SIG-M5 treated with dmso at 0.1 percent for 504 hours (cell line): Measurements from ENCODE around the gene KRTAP12-2.
"Not testable (repeated sequence)": the region's sequence is repeated elsewhere in the genome, so short reads cannot be mapped to it uniquely, and the experiment has no call there.

Source experiments
- DNase-seq: peaks from one replicate; lab custom pipeline; 2025; ENCODE audit not compliant: unreplicated experiment; lab: John Stamatoyannopoulos, UW

Gene KRTAP12-2

DNA sequence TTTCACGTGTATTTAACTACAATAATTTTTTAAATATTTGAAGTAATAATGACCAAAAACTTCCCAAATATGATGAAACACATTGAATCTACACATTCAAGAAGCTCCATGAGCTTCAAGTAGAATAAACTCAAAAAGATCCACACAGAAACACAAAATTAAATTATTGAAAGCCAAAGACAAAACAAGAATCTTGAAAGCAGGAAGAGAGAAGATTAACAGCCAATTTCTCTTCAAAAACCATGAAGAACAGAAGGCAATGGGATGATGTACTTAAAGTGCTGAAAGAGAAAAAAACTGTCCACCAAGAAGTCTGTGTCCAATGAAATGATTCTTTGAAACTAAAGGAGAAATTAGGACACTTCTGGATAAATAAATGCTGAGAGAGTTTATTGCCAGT, 34.7 kb downstream of the KRTAP12-2 start:
- DNase-seq, result no peak

DNA sequence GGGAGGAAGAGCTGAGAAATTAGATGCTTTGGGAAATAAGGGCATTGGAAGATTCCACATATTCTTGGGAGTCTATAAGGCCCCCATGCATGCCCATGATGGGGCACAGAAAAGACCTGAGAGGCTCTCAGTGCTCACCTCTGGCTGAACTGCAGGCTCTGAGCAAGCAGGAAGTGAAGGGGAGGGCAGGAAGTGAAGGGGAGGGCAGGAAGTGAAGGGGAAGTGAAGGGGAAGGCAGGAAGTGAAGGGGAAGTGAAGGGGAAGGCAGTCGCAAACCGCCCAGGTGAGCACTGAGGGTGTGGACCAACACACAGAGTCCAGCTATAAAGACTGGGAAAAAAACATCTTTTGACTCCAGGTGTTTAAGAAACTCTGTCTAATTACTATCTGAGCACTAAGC, 36.3 kb downstream of the KRTAP12-2 start:
- no peak for DNase-seq

DNA sequence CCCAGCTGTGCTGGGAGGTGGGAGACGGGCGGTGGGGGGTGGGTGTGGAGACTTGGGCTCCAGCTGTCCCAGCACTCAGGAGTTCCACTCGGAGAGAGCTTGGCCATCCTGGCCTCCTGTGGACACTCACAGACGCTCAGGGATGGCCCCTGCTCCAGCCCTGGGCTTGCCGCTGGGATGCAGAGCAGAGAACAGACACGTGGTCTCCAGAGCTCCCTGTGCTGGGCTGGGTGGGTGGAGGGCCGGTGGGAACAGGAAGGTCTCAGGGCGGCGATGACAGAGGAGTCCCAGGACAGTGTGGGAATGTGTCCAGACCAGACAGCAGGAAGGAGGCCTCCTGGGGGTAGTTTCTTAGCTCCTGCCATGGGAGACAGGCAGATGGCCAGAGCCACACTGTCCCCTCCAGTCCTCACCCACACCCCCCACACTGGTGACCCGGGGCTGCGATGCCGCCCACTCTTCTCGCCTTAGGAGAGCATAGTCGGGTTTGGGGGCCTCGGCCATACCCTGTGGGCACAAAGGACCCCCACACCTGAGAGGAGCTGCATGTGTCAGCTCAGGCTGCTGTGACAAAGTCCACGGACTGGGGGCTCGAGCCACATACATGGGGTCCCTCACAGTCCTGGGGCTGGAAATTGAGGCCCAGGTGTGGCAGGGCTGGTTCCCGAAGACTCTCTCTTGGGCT, 37.9 kb downstream of the KRTAP12-2 start:
- no peak for DNase-seq

DNA sequence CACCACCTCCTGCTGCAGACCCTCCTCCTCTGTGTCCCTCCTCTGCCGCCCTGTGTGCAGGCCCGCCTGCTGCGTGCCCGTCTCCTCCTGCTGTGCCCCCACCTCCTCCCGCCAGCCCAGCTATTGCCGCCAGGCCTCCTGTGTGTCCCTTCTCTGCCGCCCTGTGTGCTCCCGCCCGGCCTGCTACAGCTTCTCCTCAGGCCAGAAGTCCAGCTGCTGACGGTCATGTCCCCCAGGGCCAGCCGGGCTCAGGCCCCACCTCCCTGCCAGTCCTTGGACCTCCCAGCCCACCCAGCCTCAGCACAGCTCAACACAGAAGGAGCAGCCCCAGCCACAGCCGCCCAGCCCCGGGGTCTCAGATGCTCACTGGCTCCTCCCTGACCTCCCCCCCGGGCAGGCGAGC, 38.9 kb downstream of the KRTAP12-2 start:
- not testable (repeated sequence) for DNase-seq

DNA sequence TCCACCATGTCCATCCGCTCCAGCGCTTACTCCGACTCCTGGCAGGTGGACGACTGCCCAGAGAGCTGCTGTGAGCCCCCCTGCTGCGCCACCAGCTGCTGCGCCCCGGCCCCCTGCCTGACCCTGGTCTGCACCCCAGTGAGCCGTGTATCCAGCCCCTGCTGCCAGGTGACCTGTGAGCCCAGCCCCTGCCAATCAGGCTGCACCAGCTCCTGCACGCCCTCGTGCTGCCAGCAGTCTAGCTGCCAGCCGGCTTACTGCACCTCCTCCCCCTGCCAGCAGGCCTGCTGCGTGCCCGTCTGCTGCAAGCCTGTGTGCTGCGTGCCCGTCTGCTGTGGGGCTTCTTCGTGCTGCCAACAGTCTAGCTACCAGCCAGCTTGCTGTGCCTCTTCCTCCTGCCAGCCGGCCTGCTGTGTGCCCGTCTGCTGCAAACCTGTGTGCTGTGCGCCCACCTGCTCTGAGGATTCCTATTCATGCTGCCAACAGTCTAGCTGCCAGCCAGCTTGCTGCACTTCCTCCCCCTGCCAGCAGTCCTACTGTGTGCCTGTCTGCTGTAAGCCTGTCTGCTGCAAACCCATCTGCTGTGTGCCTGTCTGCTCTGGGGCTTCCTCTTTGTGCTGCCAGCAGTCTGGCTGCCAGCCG, 39.4 kb downstream of the KRTAP12-2 start:
- not testable (repeated sequence) for DNase-seq

DNA sequence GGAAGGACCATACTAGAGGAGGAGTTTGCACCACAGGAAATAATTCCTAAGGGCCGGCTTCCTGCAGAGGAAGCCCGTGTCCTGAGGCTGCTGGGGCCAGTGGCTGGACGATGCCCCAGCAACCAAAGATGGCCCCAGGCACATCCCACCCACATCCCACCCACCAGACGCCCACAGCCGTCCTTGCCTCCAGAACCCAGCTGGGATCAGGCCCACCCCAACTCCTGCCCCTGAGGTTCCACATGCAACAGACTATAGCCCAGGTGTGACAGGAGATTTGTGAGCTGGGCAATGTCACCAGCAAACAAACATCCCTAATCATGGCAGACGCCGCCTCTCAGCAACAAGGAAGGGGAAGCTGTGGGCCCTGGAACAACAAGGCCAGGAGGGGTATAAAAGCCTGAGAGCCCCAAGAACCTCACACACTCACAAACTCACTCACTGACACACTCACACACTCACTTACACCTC, 40.0 kb downstream of the KRTAP12-2 start, which contains the start of gene KRTAP10-9:
Gene KRTAP10-9 (plus strand): TSS at position 421 of the 471 bp plus-strand sequence. CDS start 79 bp downstream, outside the sequence.
- no peak for DNase-seq

DNA sequence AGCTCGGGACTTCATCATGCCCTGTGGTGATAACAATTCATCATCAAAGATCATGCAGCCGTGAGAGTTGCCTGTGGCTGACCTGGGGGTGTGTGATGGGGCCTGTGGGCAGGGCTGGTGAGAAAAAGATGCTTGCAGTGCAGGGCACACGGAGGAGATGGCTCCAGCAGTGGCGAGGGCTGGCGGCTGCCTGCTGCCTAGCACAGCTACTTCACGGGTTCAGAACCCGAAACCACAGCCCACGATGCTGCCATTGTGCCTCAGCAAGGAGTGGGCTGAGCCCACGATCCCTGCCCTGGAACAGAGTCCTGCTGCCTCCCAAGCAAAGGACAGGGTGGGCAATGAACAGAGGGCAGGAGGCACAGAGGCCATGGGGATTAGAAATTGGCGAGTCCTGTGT, 40.5 kb downstream of the KRTAP12-2 start:
- no peak for DNase-seq

DNA sequence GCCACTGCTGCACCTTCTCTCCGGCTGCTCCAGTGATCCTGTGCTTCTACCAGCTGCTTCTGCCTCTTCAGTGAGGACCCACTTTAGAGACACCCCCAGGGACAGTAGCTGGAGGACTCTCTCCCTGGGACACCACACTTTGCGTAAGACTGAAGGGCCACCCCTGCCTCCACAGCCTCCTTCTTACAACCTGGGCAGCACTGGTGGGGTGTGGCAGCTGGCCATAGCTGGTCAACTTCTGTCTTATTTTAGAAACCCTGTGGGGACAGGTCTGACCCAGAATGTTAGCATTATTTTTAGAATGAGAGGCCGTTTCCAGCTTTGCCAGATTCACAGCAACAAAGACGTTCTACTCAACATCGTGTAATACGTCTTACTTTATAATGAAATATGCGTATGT, 41.0 kb downstream of the KRTAP12-2 start:
- no peak for DNase-seq

DNA sequence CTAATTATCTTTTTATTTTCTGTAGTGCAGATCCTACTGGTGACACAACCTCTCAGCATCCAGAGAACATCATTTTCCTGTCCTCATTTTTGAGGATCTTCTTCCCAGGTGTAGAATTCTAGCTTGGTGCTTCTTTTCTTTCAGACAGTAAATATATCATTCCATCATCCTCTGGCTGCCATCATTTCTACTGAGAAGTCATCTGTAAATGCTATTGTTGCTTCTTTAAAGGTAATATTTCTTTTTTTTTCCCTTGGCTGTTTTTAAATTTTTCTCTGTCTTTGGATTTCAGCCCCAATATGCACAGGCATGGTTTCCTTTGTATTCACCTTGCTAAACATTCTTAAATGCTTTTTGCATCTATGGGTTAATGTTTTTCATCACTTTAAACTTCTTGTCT, 43.2 kb downstream of the KRTAP12-2 start:
- DNase-seq, result no peak

DNA sequence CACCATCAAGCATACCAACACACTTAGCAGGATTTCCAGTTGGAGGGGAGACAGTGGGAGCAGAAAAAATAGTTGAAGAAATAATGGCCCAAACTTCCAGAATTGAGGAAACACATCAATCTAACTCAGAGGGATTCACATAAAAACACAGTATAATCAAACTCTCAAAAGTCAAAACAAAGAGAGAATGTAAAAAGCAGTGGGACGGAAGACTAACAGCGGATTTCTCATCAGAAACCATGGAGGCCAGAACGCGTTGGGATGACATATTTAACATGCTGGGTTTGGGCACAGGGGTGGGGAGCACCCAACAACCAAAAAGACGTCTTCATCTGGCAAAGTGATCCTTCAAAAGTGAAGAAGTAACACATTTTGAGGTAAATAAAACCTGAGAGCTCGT, 46.8 kb downstream of the KRTAP12-2 start:
- DNase-seq, result no peak

DNA sequence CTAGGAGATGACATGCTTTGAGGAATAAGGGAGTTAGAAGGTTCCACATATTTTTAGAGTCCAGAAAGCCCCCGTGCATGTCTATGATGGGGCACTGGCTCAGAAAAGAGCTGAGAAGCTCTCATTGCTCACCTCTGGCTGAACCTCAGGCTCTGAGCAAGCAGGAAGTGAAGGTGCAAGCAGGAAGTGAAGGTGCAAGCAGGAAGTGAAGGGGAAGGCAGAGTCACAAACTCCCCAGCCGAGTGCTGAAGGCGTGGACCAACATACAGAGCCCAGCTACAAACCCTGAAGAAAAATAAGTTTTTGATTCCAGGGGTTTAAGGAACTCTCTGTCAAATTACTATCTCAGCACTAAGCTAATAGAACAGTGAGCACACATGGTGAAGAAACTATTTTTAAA, 47.8 kb downstream of the KRTAP12-2 start:
- no peak for DNase-seq

DNA sequence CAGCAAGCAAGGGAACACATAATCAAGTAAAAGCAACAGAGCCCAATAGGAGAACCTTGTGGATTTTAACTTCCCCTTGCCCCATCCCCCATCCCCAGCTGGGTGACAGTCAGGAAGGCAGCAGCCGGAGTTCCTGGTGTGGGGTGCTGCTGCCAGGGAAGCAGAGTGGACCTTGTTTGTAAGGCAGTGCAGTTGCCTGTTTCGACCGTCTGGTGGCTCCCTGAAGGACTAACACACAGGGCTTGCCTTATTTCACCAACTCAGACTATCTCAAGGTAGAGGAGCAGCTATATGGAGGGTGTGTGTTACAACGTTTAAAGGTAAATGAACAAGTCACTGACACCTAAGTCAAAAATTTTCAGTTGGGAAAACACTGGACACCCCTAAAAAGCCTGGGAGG, 48.2 kb downstream of the KRTAP12-2 start:
- peak; percentile 49 for DNase-seq

DNA sequence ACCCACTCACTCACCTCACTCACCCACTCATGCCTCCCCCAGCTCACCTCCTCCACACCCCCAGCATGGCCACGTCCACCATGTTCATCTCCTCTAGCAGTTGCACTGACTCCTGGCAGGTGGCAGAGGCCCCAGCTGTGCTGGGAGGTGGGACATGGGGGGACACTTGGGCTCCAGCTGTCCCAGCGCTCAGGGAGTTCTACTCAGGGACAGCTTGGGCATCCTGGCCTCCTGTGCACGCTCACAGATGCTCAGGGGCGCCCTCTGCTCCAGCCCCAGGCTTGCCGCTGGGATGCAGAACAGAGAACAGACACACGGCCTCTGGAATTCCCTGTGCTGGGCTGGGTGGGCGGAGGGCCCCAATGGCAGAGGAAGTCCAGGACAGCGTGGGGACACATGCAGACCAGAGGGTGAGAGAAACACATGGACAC, 49.6 kb downstream of the KRTAP12-2 start:
- no peak for DNase-seq

DNA sequence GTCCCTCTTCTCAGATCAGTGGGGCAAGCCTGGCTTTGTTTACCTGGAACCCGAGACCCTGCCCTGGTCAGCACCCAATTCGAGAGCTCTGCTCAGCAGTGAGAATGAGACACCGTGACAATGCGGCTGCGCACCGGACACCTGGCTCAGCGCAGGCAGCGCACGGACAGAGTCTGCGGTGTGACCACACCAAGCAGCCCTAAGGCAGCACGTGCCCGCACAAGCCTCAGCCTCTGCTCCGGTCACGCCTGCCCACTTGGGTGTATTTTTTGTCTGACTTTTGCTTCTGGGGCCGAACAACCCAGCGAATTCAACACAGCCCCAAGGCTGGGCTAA, 50.2 kb downstream of the KRTAP12-2 start:
- DNase-seq, result no peak
